ENCODE data around the gene RAB40C.

The RAB40C gene, protein sequence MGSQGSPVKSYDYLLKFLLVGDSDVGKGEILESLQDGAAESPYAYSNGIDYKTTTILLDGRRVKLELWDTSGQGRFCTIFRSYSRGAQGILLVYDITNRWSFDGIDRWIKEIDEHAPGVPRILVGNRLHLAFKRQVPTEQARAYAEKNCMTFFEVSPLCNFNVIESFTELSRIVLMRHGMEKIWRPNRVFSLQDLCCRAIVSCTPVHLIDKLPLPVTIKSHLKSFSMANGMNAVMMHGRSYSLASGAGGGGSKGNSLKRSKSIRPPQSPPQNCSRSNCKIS

GRCh38 chr16:589658-590187 is at the start of gene RAB40C:
Gene RAB40C, plus strand, starts transcription at chr16:590066. Its CDS starts 226 bp downstream, at chr16:590292.
- peak; percentile 99 for DNase-seq (ENCODE audit: low read depth in 2 of 2)
- TF ChIP-seq, protein P1, sequence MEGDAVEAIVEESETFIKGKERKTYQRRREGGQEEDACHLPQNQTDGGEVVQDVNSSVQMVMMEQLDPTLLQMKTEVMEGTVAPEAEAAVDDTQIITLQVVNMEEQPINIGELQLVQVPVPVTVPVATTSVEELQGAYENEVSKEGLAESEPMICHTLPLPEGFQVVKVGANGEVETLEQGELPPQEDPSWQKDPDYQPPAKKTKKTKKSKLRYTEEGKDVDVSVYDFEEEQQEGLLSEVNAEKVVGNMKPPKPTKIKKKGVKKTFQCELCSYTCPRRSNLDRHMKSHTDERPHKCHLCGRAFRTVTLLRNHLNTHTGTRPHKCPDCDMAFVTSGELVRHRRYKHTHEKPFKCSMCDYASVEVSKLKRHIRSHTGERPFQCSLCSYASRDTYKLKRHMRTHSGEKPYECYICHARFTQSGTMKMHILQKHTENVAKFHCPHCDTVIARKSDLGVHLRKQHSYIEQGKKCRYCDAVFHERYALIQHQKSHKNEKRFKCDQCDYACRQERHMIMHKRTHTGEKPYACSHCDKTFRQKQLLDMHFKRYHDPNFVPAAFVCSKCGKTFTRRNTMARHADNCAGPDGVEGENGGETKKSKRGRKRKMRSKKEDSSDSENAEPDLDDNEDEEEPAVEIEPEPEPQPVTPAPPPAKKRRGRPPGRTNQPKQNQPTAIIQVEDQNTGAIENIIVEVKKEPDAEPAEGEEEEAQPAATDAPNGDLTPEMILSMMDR (IDR thresholded peaks at IDR 0.05; ENCODE audit: low read depth, low read length) = peak; percentile 8
- H3K4me3 ChIP-seq (replicated peaks in 1 of 2; ENCODE audit: low read depth in 2 of 2, low read length in 2 of 2) = peak within 1 kb of the TSS; percentile 83 to 93

GRCh38 chr16:540645-541340 is 49.1 kb upstream of the RAB40C start:
- no peak for DNase-seq (ENCODE audit: low read depth in 2 of 2)
- H3K4me3 ChIP-seq (replicated peaks in 1 of 2; ENCODE audit: low read depth in 2 of 2, low read length in 2 of 2) = no peak overlapping the region
- TF ChIP-seq, protein P1 (IDR thresholded peaks at IDR 0.05; ENCODE audit: low read depth, low read length) = no peak

- H3K4me3 ChIP-seq (replicated peaks in 1 of 2; ENCODE audit: low read depth in 2 of 2, low read length in 2 of 2) = no peak overlapping the region
- no peak for DNase-seq (ENCODE audit: low read depth in 2 of 2)
- TF ChIP-seq, protein P1 (IDR thresholded peaks at IDR 0.05; ENCODE audit: low read depth, low read length) = no peak
These were observed 46.3 kb upstream of the RAB40C start for GRCh38 chr16:543301-544164.

DNA sequence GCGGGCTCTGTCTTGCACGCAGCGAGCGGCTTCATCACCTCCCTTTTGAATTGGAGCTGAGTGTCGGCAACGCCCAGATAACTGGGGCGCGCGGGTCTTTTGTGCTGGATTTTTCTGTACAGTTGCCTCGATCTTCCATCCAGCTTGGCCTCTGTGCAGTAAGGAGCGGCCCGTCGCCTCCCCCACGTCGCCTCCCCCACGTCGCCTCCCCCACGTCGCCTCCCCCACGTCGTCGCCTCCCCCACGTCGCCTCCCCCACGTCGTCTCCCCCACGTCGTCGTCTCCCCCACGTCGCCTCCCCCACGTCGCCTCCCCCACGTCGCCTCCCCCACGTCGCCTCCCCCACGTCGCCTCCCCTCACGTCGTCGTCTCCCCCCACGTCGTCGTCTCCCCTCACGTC is 45.3 kb upstream of the RAB40C start:
- TF ChIP-seq, protein P1 (IDR thresholded peaks at IDR 0.05; ENCODE audit: low read depth, low read length) = no peak
- H3K4me3 ChIP-seq (replicated peaks in 1 of 2; ENCODE audit: low read depth in 2 of 2, low read length in 2 of 2) = no peak overlapping the region
- DNase-seq (ENCODE audit: low read depth in 2 of 2) = no peak

GRCh38 chr16:546909-547770 is 42.7 kb upstream of the RAB40C start:
- peak; percentile 46 to 57 for DNase-seq (ENCODE audit: low read depth in 2 of 2)
- H3K4me3 ChIP-seq (replicated peaks in 1 of 2; ENCODE audit: low read depth in 2 of 2, low read length in 2 of 2) = no peak overlapping the region
- TF ChIP-seq, protein P1 (IDR thresholded peaks at IDR 0.05; ENCODE audit: low read depth, low read length) = peak; percentile 56

DNA sequence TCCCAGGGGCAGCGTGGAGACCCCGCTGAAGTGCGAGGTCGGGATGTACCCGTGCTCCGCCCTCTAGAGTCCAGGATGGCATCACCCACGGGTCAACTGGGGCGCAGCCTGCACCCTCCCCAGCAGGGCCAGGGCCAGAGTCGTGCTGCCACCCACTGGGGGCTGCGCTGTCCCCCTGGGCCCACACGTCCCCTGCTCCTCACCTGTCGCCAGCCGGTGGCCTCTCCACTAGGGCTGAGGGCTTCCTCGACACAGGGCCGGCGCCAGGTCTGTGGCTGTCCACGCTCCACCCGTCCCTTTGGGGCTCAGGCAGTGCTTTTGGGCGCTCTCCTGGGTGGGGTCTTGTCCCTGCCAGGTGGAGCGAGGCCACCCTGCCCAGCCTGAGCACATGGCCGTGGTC is 41.3 kb upstream of the RAB40C start:
- no peak overlapping the region for H3K4me3 ChIP-seq (replicated peaks in 1 of 2; ENCODE audit: low read depth in 2 of 2, low read length in 2 of 2)
- TF ChIP-seq, protein P1 (IDR thresholded peaks at IDR 0.05; ENCODE audit: low read depth, low read length) = no peak
- no peak for DNase-seq (ENCODE audit: low read depth in 2 of 2)

Measured in cardiac fibroblast (primary cell).